Endometrial microvascular endothelial cells (primary cell): ENCODE results near the gene HEPH. TPM values are rescaled to one million over a fixed set of nuclear protein-coding genes. Genes with fewer than 3 reads are reported as not detected.
"Not testable (repeated sequence)": the region's sequence is repeated elsewhere in the genome, so short reads cannot be mapped to it uniquely, and the experiment has no call there.

Experiments
- in situ Hi-C: cut with HindIII; loops from 2 replicates; pipeline ENCODE4 v1.10.0; 2017; ENCODE audit warnings: low sequenced_read_pairs, low pct_unique_long_range_greater_than_20kb; ENCODE audit errors: inconsistent ontology term
- total RNA-seq: library from RNA; depleted of rRNA; stranded (reverse); fragments of >200 nt; gene quantifications from one replicate; pipeline ENCODE4 v1.2.3, GENCODE V29; 2015; ENCODE audit errors: inconsistent ontology term

Gene HEPH
- total RNA-seq, 1 donor from 2014 or later: 0.09 TPM

- in situ Hi-C loops: no loop called here
Observed at GRCh38 chrX:66200855-66201795, 37.1 kb downstream of the HEPH start.

- in situ Hi-C loops: no loop called here
Observed at GRCh38 chrX:66203114-66203513, 39.1 kb downstream of the HEPH start.

DNA sequence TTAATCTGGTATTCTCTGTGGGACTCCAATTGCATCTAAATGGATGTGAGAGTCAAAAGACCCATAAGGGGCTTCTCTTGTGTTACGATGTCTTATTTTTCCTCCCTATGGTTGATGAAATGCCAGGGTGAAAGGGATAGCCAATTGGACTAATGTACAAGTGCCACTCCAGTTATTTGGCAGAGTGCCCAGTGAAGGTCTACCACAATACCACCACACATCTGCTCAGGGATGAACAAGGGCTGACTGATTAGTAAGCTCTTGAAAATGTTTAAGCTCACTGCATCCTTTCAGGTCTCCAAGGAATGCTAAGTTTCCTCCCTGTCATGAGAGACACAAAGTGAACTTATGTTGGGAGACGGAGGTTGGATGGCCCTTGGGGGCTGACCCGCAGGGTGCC, 57.8 kb downstream of the HEPH start:
- in situ Hi-C loops: no loop called here

GRCh38 chrX:66232296-66232695, 68.2 kb downstream of the HEPH start:
- in situ Hi-C loops: no loop called here

- in situ Hi-C loops: no loop called here
Observed at GRCh38 chrX:66233209-66233608, 69.2 kb downstream of the HEPH start.

- in situ Hi-C loops: not testable (repeated sequence)
Observed at GRCh38 chrX:66233904-66234303, 69.9 kb downstream of the HEPH start.

GRCh38 chrX:66255359-66255967, 91.4 kb downstream of the HEPH start:
- in situ Hi-C loops: no loop called here

DNA sequence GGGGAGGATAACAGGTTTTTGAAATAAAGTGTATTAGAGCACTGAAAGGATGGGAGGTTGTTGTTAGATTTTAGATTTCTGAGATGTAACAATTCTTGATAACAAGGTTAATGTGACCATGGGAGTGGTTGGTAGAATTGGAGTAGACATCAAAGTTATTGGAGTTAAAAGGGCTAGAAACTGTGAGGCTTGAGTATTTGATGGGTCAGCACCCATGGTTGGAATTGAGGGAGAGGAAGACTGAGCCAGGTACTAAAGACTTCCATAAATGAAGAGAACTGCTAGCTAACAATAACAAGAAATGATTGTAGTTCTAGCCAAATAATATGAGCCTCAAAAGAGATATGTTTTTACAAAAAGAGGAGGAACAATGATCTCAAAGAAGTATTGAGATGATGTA, 98.8 kb downstream of the HEPH start:
- in situ Hi-C loops: no loop called here

Other genes starting within 250 kb of the HEPH start
- not detected for gene VSIG4, start 124.2 kb upstream of the HEPH start, total RNA-seq